ENCODE results near the gene SCARF2.

DNA sequence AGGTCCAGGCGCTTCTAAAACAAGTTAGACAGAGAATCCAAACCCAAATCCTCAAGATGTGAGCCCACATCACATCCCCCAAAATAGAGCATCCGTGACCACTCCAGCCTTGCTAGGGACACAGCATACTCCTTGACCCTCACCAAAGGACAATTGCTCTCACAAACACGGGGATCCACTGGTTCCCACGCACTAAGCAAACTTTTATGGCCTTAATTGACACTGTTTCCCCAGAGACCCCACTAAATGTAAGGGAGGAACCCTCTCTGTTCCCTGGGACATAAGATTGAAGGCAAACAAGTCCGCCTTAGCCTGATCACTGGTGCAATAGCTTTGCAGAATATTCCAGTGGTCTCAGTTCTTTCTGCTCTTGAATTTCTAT, 23.6 kb downstream of the SCARF2 start:
- TF ChIP-seq, protein P1, sequence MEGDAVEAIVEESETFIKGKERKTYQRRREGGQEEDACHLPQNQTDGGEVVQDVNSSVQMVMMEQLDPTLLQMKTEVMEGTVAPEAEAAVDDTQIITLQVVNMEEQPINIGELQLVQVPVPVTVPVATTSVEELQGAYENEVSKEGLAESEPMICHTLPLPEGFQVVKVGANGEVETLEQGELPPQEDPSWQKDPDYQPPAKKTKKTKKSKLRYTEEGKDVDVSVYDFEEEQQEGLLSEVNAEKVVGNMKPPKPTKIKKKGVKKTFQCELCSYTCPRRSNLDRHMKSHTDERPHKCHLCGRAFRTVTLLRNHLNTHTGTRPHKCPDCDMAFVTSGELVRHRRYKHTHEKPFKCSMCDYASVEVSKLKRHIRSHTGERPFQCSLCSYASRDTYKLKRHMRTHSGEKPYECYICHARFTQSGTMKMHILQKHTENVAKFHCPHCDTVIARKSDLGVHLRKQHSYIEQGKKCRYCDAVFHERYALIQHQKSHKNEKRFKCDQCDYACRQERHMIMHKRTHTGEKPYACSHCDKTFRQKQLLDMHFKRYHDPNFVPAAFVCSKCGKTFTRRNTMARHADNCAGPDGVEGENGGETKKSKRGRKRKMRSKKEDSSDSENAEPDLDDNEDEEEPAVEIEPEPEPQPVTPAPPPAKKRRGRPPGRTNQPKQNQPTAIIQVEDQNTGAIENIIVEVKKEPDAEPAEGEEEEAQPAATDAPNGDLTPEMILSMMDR (IDR thresholded peaks at IDR 0.05; ENCODE audit: low read depth, low read length, missing input control) = no peak
- TF ChIP-seq TAF1 (conservative IDR thresholded peaks at IDR 0.05) = no peak
- TF ChIP-seq REST (IDR thresholded peaks at IDR 0.05) = no peak
- TF ChIP-seq YY1 (IDR thresholded peaks at IDR 0.05) = no peak
